GM12878 (cell line): ENCODE results near the gene KLHL18.

Source experiments
- GATAD2B ChIP-seq: fragments of 450-650 bp; conservative IDR thresholded peaks from 2 replicates; pipeline ENCODE4 v1.6.1; 2017; ENCODE audit warnings: low read depth, mild to moderate bottlenecking, moderate library complexity
- NR2F1 ChIP-seq: fragments of 450-650 bp; conservative IDR thresholded peaks from 2 replicates; pipeline ENCODE4 v1.6.1; 2017; ENCODE audit warnings: mild to moderate bottlenecking
- POLR2A ChIP-seq: IDR thresholded peaks from 2 replicates; pipeline ENCODE4 v1.6.1; 2011; ENCODE audit warnings: low read depth, mild to moderate bottlenecking, low read length
- POLR2AphosphoS2 ChIP-seq: IDR thresholded peaks from 2 replicates; pipeline ENCODE4 v1.6.1; 2011; ENCODE audit warnings: low read depth, mild to moderate bottlenecking, low read length, improper control_type of control experiment, moderate library complexity
- POLR2AphosphoS5 ChIP-seq: IDR thresholded peaks from 2 replicates; pipeline ENCODE4 v1.6.1; 2011; ENCODE audit warnings: mild to moderate bottlenecking, low read length, inconsistent platforms
- RAD51 ChIP-seq: fragments of 450-650 bp; IDR thresholded peaks from 2 replicates; pipeline ENCODE4 v1.6.1; 2016; ENCODE audit warnings: moderate library complexity, mild to moderate bottlenecking, inconsistent platforms
- RBBP5 ChIP-seq: fragments of 200-600 bp; sonication (generic); conservative IDR thresholded peaks from 2 replicates; pipeline ENCODE4 v1.6.1; 2016
- ZZZ3 ChIP-seq: IDR thresholded peaks from 2 replicates; pipeline ENCODE4 v1.6.1; 2011; ENCODE audit warnings: low read depth; ENCODE audit not compliant: control insufficient read depth, insufficient read length
- TF ChIP-seq, protein P1 (sequence below): IDR thresholded peaks from 2 replicates; pipeline ENCODE4 v1.6.1; 2011; ENCODE audit warnings: low read depth, low read length, improper control_type of control experiment, borderline replicate concordance
- TF ChIP-seq, protein P2 (sequence below), 3 experiments: IDR thresholded peaks in 2 of 3; conservative IDR thresholded peaks in 1 of 3; 2 replicates each; pipeline ENCODE4 v1.5.1; 2011; ENCODE audit warnings: low read depth in 3 of 3, low read length in 3 of 3, mild to moderate bottlenecking in 3 of 3, control low read depth in 2 of 3, moderate library complexity in 2 of 3, inconsistent platforms in 1 of 3, mixed read lengths in 1 of 3; ENCODE audit not compliant: control insufficient read depth in 2 of 3, insufficient read depth in 1 of 3; ENCODE audit errors: extremely low read depth in 1 of 3
- TF ChIP-seq, protein P3 (sequence below): fragments of 450-650 bp; formaldehyde crosslinking; IDR thresholded peaks from 2 replicates; pipeline ENCODE4 v1.5.0; 2022; ENCODE audit warnings: mild to moderate bottlenecking, missing genetic modification characterization

DNA sequence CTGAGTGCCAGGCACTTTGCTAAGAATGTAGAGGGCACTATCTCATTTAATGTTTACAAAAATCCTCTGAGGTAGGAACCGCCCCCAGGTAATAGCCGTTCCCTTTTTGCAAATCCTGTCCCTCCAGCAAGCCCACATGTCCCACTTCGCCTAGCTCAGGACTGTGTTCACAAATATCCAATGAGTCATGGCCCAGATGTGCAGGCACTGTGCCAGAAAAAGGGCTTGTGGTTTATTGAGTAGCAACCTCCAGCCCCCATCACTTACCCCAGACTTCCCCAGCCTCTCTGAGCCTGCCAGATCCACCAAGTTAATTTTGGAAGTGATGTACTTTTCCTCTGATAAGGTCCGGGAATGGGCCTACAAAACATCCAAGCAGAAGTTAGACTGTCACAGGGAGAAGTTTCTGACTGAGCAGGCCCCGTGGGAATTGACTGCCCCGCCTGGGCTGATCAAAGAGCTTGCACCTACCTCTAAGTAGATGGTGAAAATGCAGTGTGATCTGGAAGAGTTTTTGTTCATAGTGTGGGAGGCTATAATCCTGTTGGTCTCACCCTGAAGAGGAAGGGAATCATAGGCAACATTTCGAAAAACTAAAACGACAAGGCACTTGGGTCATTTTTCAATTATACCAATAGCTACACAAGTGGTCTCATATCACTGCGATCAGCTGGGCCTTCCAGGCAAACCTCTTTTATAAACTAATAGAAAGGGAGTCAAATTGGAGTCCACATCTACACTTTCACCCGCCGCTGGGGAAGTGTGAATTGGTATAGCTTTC, 15.8 kb upstream of the KLHL18 start:
- TF ChIP-seq, protein P1, sequence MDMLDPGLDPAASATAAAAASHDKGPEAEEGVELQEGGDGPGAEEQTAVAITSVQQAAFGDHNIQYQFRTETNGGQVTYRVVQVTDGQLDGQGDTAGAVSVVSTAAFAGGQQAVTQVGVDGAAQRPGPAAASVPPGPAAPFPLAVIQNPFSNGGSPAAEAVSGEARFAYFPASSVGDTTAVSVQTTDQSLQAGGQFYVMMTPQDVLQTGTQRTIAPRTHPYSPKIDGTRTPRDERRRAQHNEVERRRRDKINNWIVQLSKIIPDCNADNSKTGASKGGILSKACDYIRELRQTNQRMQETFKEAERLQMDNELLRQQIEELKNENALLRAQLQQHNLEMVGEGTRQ, result no peak
- no peak for TF ChIP-seq POLR2A
- TF ChIP-seq, protein P2, sequence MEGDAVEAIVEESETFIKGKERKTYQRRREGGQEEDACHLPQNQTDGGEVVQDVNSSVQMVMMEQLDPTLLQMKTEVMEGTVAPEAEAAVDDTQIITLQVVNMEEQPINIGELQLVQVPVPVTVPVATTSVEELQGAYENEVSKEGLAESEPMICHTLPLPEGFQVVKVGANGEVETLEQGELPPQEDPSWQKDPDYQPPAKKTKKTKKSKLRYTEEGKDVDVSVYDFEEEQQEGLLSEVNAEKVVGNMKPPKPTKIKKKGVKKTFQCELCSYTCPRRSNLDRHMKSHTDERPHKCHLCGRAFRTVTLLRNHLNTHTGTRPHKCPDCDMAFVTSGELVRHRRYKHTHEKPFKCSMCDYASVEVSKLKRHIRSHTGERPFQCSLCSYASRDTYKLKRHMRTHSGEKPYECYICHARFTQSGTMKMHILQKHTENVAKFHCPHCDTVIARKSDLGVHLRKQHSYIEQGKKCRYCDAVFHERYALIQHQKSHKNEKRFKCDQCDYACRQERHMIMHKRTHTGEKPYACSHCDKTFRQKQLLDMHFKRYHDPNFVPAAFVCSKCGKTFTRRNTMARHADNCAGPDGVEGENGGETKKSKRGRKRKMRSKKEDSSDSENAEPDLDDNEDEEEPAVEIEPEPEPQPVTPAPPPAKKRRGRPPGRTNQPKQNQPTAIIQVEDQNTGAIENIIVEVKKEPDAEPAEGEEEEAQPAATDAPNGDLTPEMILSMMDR (IDR thresholded peaks at IDR 0.05 in 2 of 3, conservative IDR thresholded peaks at IDR 0.05 in 1 of 3; ENCODE audit: control insufficient read depth in 2 of 3, extremely low read depth in 1 of 3, insufficient read depth in 1 of 3, low read depth in 3 of 3, low read length in 3 of 3), result no peak
- no peak for TF ChIP-seq POLR2AphosphoS5
- TF ChIP-seq, protein P3, sequence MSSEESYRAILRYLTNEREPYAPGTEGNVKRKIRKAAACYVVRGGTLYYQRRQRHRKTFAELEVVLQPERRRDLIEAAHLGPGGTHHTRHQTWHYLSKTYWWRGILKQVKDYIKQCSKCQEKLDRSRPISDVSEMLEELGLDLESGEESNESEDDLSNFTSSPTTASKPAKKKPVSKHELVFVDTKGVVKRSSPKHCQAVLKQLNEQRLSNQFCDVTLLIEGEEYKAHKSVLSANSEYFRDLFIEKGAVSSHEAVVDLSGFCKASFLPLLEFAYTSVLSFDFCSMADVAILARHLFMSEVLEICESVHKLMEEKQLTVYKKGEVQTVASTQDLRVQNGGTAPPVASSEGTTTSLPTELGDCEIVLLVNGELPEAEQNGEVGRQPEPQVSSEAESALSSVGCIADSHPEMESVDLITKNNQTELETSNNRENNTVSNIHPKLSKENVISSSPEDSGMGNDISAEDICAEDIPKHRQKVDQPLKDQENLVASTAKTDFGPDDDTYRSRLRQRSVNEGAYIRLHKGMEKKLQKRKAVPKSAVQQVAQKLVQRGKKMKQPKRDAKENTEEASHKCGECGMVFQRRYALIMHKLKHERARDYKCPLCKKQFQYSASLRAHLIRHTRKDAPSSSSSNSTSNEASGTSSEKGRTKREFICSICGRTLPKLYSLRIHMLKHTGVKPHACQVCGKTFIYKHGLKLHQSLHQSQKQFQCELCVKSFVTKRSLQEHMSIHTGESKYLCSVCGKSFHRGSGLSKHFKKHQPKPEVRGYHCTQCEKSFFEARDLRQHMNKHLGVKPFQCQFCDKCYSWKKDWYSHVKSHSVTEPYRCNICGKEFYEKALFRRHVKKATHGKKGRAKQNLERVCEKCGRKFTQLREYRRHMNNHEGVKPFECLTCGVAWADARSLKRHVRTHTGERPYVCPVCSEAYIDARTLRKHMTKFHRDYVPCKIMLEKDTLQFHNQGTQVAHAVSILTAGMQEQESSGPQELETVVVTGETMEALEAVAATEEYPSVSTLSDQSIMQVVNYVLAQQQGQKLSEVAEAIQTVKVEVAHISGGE, result no peak
- TF ChIP-seq NR2F1, result no peak
- no peak for TF ChIP-seq ZZZ3
- no peak for TF ChIP-seq GATAD2B
- no peak for TF ChIP-seq RAD51
- TF ChIP-seq POLR2AphosphoS2, result no peak
- TF ChIP-seq RBBP5, result no peak
